NB4 (cell line): ENCODE results near the gene TRMT61A.

Source experiments
- CTCF ChIP-seq: IDR thresholded peaks from one replicate; pipeline ENCODE4 v1.5.1; 2012; ENCODE audit warnings: low read depth, low read length
- MAX ChIP-seq: IDR thresholded peaks from 2 replicates; pipeline ENCODE4 v1.6.1; 2011; ENCODE audit warnings: low read depth, low read length
- POLR2A ChIP-seq: IDR thresholded peaks from 2 replicates; pipeline ENCODE4 v1.6.1; 2011; ENCODE audit warnings: mild to moderate bottlenecking; ENCODE audit not compliant: insufficient read length; ENCODE audit errors: extremely low read depth

- TF ChIP-seq CTCF (no peak), POLR2A (no peak), MAX (no peak)
Observed at GRCh38 chr14:103489621-103490020, 39.4 kb upstream of the TRMT61A start.
